K562 treated with DMSO at 1 percent for 12 hours (cell line): ENCODE measurements around the gene OR13J1. TPM values are rescaled to one million over a fixed set of nuclear protein-coding genes. Genes with fewer than 3 reads are reported as not detected.

ENCODE experiments used
- total RNA-seq: library from RNA; unstranded; fragments of 300-600 nt; gene quantifications from 2 replicates; pipeline ENCODE4 v1.2.3, GENCODE V29; 2022; ENCODE audit not compliant: insufficient read depth

OR13J1 gene
- not detected in 2 replicates for total RNA-seq

DNA sequence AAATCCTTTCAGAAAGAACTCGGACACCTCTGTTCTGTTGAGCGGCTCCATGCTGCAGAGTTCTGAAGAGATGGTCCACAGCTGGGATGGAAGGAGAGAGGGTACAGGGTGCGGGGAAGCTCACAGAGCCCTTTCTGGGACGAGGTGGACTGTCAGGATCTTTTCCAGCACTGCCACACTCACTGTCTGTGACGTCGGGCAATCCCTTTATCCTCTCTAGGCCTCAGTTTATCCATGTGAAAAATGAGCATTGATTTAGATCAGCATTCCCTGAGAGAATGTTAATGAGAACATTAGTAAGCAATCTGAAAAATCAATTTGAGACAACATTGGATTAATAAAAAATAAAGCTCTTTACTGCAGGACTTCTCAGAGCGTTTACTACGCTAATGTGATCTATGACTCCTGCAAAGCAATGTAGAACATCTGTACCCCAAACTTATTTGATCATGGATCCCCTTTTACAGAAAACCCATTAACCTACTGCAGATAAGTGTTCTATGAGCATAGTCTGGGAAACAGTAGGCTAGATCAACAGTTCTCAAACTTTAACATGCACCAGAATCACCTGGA lies at the start of gene OR13J1:
OR13J1 (minus strand) TSS at position 51 of the 573 bp plus-strand sequence; CDS start at position 51, 0 bp downstream.

GRCh38 chr9:35909274-35909673 lies 39.1 kb upstream of the OR13J1 start, which contains the start of gene SPAAR:
Gene SPAAR (plus strand): TSS chr9:35909490. CDS start chr9:35910464, 974 bp downstream.

GRCh38 chr9:35905912-35906679 lies 35.9 kb upstream of the OR13J1 start, which contains the start of gene HRCT1:
Gene HRCT1 (plus strand): TSS chr9:35906202. CDS start chr9:35906288, 86 bp downstream.

GRCh38 chr9:35829084-35829763 lies 41.0 kb downstream of the OR13J1 start, which contains the start of gene TMEM8B:
Gene TMEM8B (plus strand): TSS chr9:35829228. CDS start chr9:35829448, 220 bp downstream.

DNA sequence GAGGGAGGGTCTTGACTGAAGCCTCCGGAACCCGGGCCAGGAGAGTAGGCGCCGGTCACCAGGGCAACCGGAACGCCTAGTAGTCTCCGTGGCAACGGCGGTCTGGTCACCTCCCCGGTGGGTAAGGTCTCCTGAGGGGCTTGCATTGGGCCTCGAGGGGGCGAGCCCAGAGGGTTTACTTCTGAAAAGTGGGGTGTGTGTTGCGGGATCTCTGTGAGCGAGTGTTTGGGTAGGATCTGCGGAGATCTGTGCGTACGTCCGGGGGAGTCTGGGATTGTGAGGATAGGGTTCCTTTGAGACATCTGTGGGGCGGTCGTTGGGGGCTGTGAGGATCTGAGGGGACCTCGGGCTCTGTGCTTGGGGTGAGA lies 41.5 kb downstream of the OR13J1 start, which contains the start of gene FAM221B:
FAM221B (minus strand) TSS at position 17 of the 368 bp plus-strand sequence. CDS start 2,571 bp downstream, outside the sequence.

Other genes starting within 250 kb of the OR13J1 start
- gene SIT1, start 219.5 kb downstream of the OR13J1 start, total RNA-seq, result not detected in 2 replicates
- gene RMRP, start 212.4 kb downstream of the OR13J1 start, total RNA-seq, result not detected in 2 replicates
- 16.5 and 19.3 TPM in 2 replicates for gene CCDC107, start 212.1 kb downstream of the OR13J1 start, total RNA-seq
- gene ARHGEF39, start 205.2 kb downstream of the OR13J1 start, total RNA-seq, result 6.5 and 15.3 TPM in 2 replicates
- 0.68 and 6.6 TPM in 2 replicates for gene CA9, start 196.5 kb downstream of the OR13J1 start, total RNA-seq
- gene TPM2, start 180.5 kb downstream of the OR13J1 start, total RNA-seq, result 3.0 and 3.1 TPM in 2 replicates
- 73.8 and 145 TPM in 2 replicates for gene TLN1, start 138.2 kb downstream of the OR13J1 start, total RNA-seq
- 31.0 and 35.1 TPM in 2 replicates for gene CREB3, start 137.7 kb downstream of the OR13J1 start, total RNA-seq
- 30.1 and 65.7 TPM in 2 replicates for gene GBA2, start 121.2 kb downstream of the OR13J1 start, total RNA-seq
- 3.0 and 13.3 TPM in 2 replicates for gene RGP1, start 121.1 kb downstream of the OR13J1 start, total RNA-seq
- not detected in 2 replicates for gene MSMP, start 116.1 kb downstream of the OR13J1 start, total RNA-seq
- gene NPR2, start 78.8 kb downstream of the OR13J1 start, total RNA-seq, result 1.5 and 3.2 TPM in 2 replicates
- gene SPAG8, start 58.1 kb downstream of the OR13J1 start, total RNA-seq, result not detected in 2 replicates
- 60.7 and 93.3 TPM in 2 replicates for gene HINT2, start 55.4 kb downstream of the OR13J1 start, total RNA-seq
- gene FAM221B, start 41.7 kb downstream of the OR13J1 start, total RNA-seq, result not detected in 2 replicates
- 2.4 and 4.2 TPM in 2 replicates for gene TMEM8B, start 41.2 kb downstream of the OR13J1 start, total RNA-seq
- not detected in 2 replicates for gene HRCT1, start 35.8 kb upstream of the OR13J1 start, total RNA-seq
- not detected in 2 replicates for gene SPAAR, start 39.1 kb upstream of the OR13J1 start, total RNA-seq
- not detected in 2 replicates for gene OR2S2, start 87.8 kb upstream of the OR13J1 start, total RNA-seq
- 0.35 TPM in 1 of 2 replicates, not detected in the other for gene RECK, start 166.5 kb upstream of the OR13J1 start, total RNA-seq